ENCODE data around the gene SSBP3. TPM values are rescaled to one million over a fixed set of nuclear protein-coding genes. Genes with fewer than 3 reads are reported as not detected.

The SSBP3 gene
- total RNA-seq, 1 experiment from 2014 or later = 26.5 TPM

GRCh38 chr1:54272772-54273091 lies 133.5 kb downstream of the SSBP3 start:
- DNase-seq = no peak
- ChIA-PET CTCF (no interaction called here), POLR2A (ENCODE audit: unreplicated experiment) (no interaction called here)
- no peak overlapping the region for H3K27ac ChIP-seq
- no peaks in the 10 kb centered on the region for H3K9me2 ChIP-seq (ENCODE audit: insufficient read depth)
- H3K79me2 ChIP-seq (ENCODE audit: low read depth) = no peaks in the 10 kb centered on the region
- no peak overlapping the region for H2AFZ ChIP-seq
- H3K9me3 ChIP-seq (ENCODE audit: insufficient read depth, low read depth) = no peaks in the 10 kb centered on the region
- no peaks in the 10 kb centered on the region for H3K4me1 ChIP-seq (replicated peaks; ENCODE audit: insufficient read depth)
- no peaks in the 10 kb centered on the region for H3K27me3 ChIP-seq (ENCODE audit: insufficient read depth, low read depth)
- no peaks in the 10 kb centered on the region for H3F3A ChIP-seq (ENCODE audit: insufficient read depth, low read depth)
- no peaks in the 10 kb centered on the region for H3K36me3 ChIP-seq (ENCODE audit: low read depth)
- BruUV-seq (replicated peaks) = no TSS peak
- H4K20me1 ChIP-seq (ENCODE audit: insufficient read depth) = 0 out of 2 replicates have a peak, but pooled peaks cover 4% of the 10 kb centered on the region
- TF ChIP-seq CTCF (conservative IDR thresholded peaks at IDR 0.05) (no peak), EZH2 (IDR thresholded peaks at IDR 0.05; ENCODE audit: low read depth) (no peak)
- H3K4me3 ChIP-seq = no peak overlapping the region
- intact Hi-C loops (cut with micrococcal nuclease; ENCODE audit: unreplicated experiment) = no loop called here
- H3K4me2 ChIP-seq = no peak overlapping the region

- H3K4me1 ChIP-seq (replicated peaks; ENCODE audit: insufficient read depth) = no peaks in the 10 kb centered on the region
- H3K4me3 ChIP-seq = no peak overlapping the region
- DNase-seq = no peak
- no TSS peak for BruUV-seq (replicated peaks)
- no peaks in the 10 kb centered on the region for H3K79me2 ChIP-seq (ENCODE audit: low read depth)
- H2AFZ ChIP-seq = no peak overlapping the region
- no peaks in the 10 kb centered on the region for H3K9me3 ChIP-seq (ENCODE audit: insufficient read depth, low read depth)
- no peaks in the 10 kb centered on the region for H3K36me3 ChIP-seq (ENCODE audit: low read depth)
- H3K27me3 ChIP-seq (ENCODE audit: insufficient read depth, low read depth) = no peaks in the 10 kb centered on the region
- H3F3A ChIP-seq (ENCODE audit: insufficient read depth, low read depth) = no peaks in the 10 kb centered on the region
- no peaks in the 10 kb centered on the region for H3K9me2 ChIP-seq (ENCODE audit: insufficient read depth)
- H3K27ac ChIP-seq = no peak overlapping the region
- H4K20me1 ChIP-seq (ENCODE audit: insufficient read depth) = 0 out of 2 replicates have a peak, but pooled peaks cover 4% of the 10 kb centered on the region
- no peak overlapping the region for H3K4me2 ChIP-seq
- ChIA-PET POLR2A (ENCODE audit: unreplicated experiment) (no interaction called here), CTCF (no interaction called here)
- intact Hi-C loops (cut with micrococcal nuclease; ENCODE audit: unreplicated experiment) = no loop called here
- TF ChIP-seq CTCF (conservative IDR thresholded peaks at IDR 0.05) = no peak
Observed at GRCh38 chr1:54272134-54272533, 134.1 kb downstream of the SSBP3 start.

- BruUV-seq (replicated peaks) = no TSS peak
- Histone ChIP-seq H3K4me3 (no peak overlapping the region), H3K27ac (no peak overlapping the region), H3K79me2 (ENCODE audit: low read depth) (no peaks in the 10 kb centered on the region), H3K27me3 (ENCODE audit: insufficient read depth, low read depth) (no peaks in the 10 kb centered on the region), H3K36me3 (ENCODE audit: low read depth) (no peaks in the 10 kb centered on the region), H3K4me1 (replicated peaks; ENCODE audit: insufficient read depth) (no peaks in the 10 kb centered on the region), H3K4me2 (no peak overlapping the region), H3K9me2 (ENCODE audit: insufficient read depth) (no peaks in the 10 kb centered on the region), H2AFZ (no peak overlapping the region), H3F3A (ENCODE audit: insufficient read depth, low read depth) (no peaks in the 10 kb centered on the region), H4K20me1 (ENCODE audit: insufficient read depth) (0 out of 2 replicates have a peak, but pooled peaks cover 4% of the 10 kb centered on the region), H3K9me3 (ENCODE audit: insufficient read depth, low read depth) (no peaks in the 10 kb centered on the region)
- DNase-seq = no peak
- no peak for TF ChIP-seq CTCF (conservative IDR thresholded peaks at IDR 0.05)
- TF ChIP-seq EZH2 (IDR thresholded peaks at IDR 0.05; ENCODE audit: low read depth) = no peak
- intact Hi-C loops (cut with micrococcal nuclease; ENCODE audit: unreplicated experiment) = no loop called here
- POLR2A ChIA-PET (ENCODE audit: unreplicated experiment) = no interaction called here
- CTCF ChIA-PET = no interaction called here
Observed at GRCh38 chr1:54271341-54271740, 134.9 kb downstream of the SSBP3 start.
